GM12864 (cell line): ENCODE data around the gene TENM3.

ENCODE experiments used
- DNase-seq: peaks from one replicate; pipeline ENCODE4 v3.0.0-alpha.2; 2011; ENCODE audit warnings: low read depth
- H3K4me3 ChIP-seq: 2 replicates; pipeline ENCODE4 v1.5.1; 2011; ENCODE audit warnings: mild to moderate bottlenecking, low read depth, low read length, control low read depth
- CTCF ChIP-seq: IDR thresholded peaks from 2 replicates; pipeline ENCODE4 v1.5.1; 2011; ENCODE audit warnings: low read depth, mild to moderate bottlenecking, moderate library complexity, low read length, control low read depth, inconsistent platforms; ENCODE audit errors: missing control alignments

Gene TENM3

GRCh38 chr4:182837831-182838230, 594.6 kb downstream of the TENM3 start:
- H3K4me3 ChIP-seq: no peak overlapping the region
- TF ChIP-seq CTCF: no peak
- no peak for DNase-seq

GRCh38 chr4:182838535-182838934, 595.3 kb downstream of the TENM3 start:
- no peak for DNase-seq
- no peak for TF ChIP-seq CTCF
- no peak overlapping the region for H3K4me3 ChIP-seq

GRCh38 chr4:182839256-182839655, 596.1 kb downstream of the TENM3 start:
- no peak for TF ChIP-seq CTCF
- no peak overlapping the region for H3K4me3 ChIP-seq
- no peak for DNase-seq

- TF ChIP-seq CTCF: no peak
- no peak overlapping the region for H3K4me3 ChIP-seq
- DNase-seq: no peak
Measured at GRCh38 chr4:182840108-182840507, 596.9 kb downstream of the TENM3 start.

GRCh38 chr4:182842104-182842600, 599.0 kb downstream of the TENM3 start:
- H3K4me3 ChIP-seq: no peak overlapping the region
- TF ChIP-seq CTCF: no peak
- no peak for DNase-seq

- TF ChIP-seq CTCF: no peak
- no peak for DNase-seq
- H3K4me3 ChIP-seq: no peak overlapping the region
Measured at GRCh38 chr4:182842759-182843390, 599.7 kb downstream of the TENM3 start.

- TF ChIP-seq CTCF: no peak
Measured at GRCh38 chr4:182843808-182844325, 600.7 kb downstream of the TENM3 start.

More at GRCh38 chr4:182843808-182844325, 600.7 kb downstream of the TENM3 start:
- no peak for DNase-seq
- no peak overlapping the region for H3K4me3 ChIP-seq
